Muscle layer of colon (tissue), 2 donors: Measurements from ENCODE around the gene SAMD5.
A peak's percentile ranks its signal among the peaks of the same experiment; 100 is the strongest.

Source experiments
- H3K27ac ChIP-seq: one replicate; pipeline ENCODE4 v1.7.0; 2013; ENCODE audit warnings: low read depth, mild to moderate bottlenecking, low read length, moderate library complexity
- H3K27me3 ChIP-seq, 2 donors: one replicate each; pipeline ENCODE4 v1.7.0; 2013; ENCODE audit warnings: low read length in 2 of 2, mild to moderate bottlenecking in 2 of 2; ENCODE audit not compliant: insufficient read depth in 2 of 2, control insufficient read depth in 1 of 2
- H3K36me3 ChIP-seq: one replicate; pipeline ENCODE4 v1.7.0; 2013; ENCODE audit warnings: mild to moderate bottlenecking, low read length; ENCODE audit not compliant: insufficient read depth
- H3K4me1 ChIP-seq: one replicate; pipeline ENCODE4 v1.7.0; 2013; ENCODE audit warnings: mild to moderate bottlenecking, low read length; ENCODE audit not compliant: insufficient read depth
- H3K4me3 ChIP-seq, 2 donors: one replicate each; pipeline ENCODE4 v1.7.0; 2013; ENCODE audit warnings: low read length in 2 of 2, low read depth in 1 of 2, mild to moderate bottlenecking in 1 of 2, moderate library complexity in 1 of 2
- H3K9ac ChIP-seq: one replicate; pipeline ENCODE4 v1.7.0; 2013; ENCODE audit warnings: low read length
- H3K9me3 ChIP-seq: one replicate; pipeline ENCODE4 v1.7.0; 2013; ENCODE audit warnings: mild to moderate bottlenecking, low read length
- donor health status: abdominal sarcoma.
- donor health status: Adenocarcinoma of cecum.

Gene SAMD5

DNA sequence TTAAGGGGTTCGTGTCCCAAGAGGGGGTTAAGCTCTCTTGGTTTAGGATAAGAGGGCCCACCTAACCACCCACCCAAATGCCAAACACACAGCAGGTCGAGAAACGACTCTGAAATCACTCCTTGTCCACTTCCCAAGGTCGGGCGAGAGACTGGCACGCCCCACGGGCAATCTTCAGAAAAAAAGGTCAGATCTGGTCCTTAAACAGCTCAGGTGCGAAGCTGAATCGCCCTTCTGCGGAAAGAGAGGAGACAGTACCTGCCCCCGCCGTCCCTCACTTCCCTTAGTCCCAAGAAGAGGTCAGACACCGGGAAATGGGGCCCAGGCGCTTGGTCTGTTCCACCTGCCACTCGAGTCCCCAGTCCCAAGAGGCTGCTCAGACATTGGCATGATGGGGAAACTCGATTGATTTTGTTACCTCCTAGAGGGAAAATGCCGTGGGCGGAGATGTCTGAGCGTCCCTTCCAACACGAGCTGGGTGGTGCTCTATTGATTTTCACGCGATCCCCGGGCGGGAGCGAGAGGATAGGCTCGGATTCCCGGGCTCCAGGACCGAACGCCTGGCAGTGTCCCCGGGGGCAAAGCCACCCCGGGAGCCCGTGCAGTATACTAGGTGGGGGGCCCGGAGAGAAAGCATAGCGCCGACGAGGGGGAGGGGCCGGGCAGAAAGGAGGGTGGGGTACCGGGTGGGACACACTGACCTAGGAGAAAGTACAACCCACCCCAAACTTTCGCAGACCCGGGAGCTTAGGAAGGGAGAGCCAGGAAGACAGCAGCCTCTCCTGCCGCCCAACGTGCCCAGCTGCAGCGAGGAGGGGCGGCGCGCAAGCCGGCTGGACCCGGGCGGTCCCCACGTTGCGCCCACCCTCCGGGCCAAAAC, 1.1 kb upstream of the SAMD5 start:
- Histone ChIP-seq H3K27me3 (peaks cover 0 to 21% of the 10 kb centered on the region in 2 donors), H3K36me3 (no peaks in the 10 kb centered on the region), H3K9ac (no peak overlapping the region), H3K9me3 (no peaks in the 10 kb centered on the region), H3K4me1 (peaks cover 13% of the 10 kb centered on the region), H3K4me3 (peak overlapping the region; percentile 68 to 71), H3K27ac (no peak overlapping the region)

- H3K4me1 ChIP-seq: peaks cover 13% of the 10 kb centered on the region
- peak overlapping the region; percentile 66 to 68 for H3K4me3 ChIP-seq
- H3K9ac ChIP-seq: no peak overlapping the region
- no peaks in the 10 kb centered on the region for H3K36me3 ChIP-seq
- no peaks in the 10 kb centered on the region for H3K9me3 ChIP-seq
- peaks cover 0 to 18% of the 10 kb centered on the region in 2 donors for H3K27me3 ChIP-seq
- H3K27ac ChIP-seq: no peak overlapping the region
Observed at GRCh38 chr6:147508866-147509608, 547 bp downstream of the SAMD5 start.

- no peaks in the 10 kb centered on the region for H3K36me3 ChIP-seq
- H3K4me3 ChIP-seq: no peak overlapping the region
- no peak overlapping the region for H3K27ac ChIP-seq
- H3K9ac ChIP-seq: no peak overlapping the region
- peaks cover 0 to 18% of the 10 kb centered on the region in 2 donors for H3K27me3 ChIP-seq
- H3K9me3 ChIP-seq: no peaks in the 10 kb centered on the region
- H3K4me1 ChIP-seq: peaks cover 13% of the 10 kb centered on the region
Observed at GRCh38 chr6:147509891-147510290, 1.4 kb downstream of the SAMD5 start.

DNA sequence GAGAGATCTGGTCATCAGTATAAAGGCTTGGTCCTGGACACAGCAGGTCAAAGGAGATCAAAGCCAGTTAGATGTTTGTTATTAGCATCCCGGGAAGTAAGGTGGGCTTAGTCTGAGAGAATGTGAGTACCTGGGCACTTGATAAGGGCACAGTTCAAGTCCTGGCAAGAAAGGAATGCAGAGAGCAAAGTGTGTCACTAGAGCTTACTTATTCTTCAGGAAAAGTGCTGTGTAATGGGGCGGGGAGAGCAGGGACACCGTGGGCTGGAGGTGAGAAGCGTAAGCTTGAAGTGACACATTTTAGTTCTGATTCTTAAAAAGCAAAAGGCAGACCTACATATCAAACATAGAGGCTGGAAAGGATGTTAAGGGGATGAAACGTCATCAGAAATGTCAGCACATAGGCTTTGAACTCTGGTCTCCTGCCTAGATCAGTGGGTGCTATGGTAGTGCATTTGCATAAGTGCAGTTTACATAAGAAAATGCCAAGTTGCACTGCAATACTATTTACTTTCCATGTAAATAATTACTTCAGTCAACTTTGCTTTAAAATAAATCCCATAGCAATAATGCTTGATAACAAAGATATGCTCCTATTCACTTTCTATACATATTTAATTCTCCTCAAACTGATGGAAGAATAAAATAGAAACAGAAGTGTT, 2.6 kb downstream of the SAMD5 start:
- H3K27ac ChIP-seq: no peak overlapping the region
- no peak overlapping the region for H3K9ac ChIP-seq
- H3K9me3 ChIP-seq: no peaks in the 10 kb centered on the region
- H3K4me3 ChIP-seq: no peak overlapping the region
- H3K27me3 ChIP-seq: peaks cover 0 to 18% of the 10 kb centered on the region in 2 donors
- no peaks in the 10 kb centered on the region for H3K36me3 ChIP-seq
- peaks cover 20% of the 10 kb centered on the region for H3K4me1 ChIP-seq

DNA sequence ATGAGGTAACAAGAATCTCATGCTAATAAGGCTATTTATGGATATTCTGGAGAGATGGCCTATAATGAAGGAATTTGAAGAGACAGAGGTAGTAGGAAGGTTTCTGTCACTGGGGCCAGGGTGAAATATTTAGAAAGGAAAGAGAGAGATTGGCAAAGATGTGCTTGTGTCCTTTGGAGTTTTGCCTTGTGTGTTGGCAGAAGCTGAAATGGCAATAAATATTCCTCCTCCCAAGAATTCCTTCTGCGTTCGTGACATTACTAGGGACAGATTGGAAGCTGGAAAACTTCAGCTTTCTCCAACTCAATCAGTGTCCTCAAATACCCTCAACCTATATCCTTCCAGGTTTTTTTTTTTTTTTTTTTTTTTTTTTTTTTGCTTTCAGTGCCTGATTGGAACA, 6.3 kb downstream of the SAMD5 start:
- Histone ChIP-seq H3K27me3 (peaks cover 0 to 2% of the 10 kb centered on the region in 2 donors), H3K4me1 (peaks cover 11% of the 10 kb centered on the region), H3K9ac (no peak overlapping the region), H3K27ac (no peak overlapping the region), H3K9me3 (no peaks in the 10 kb centered on the region), H3K36me3 (no peaks in the 10 kb centered on the region), H3K4me3 (no peak overlapping the region)

DNA sequence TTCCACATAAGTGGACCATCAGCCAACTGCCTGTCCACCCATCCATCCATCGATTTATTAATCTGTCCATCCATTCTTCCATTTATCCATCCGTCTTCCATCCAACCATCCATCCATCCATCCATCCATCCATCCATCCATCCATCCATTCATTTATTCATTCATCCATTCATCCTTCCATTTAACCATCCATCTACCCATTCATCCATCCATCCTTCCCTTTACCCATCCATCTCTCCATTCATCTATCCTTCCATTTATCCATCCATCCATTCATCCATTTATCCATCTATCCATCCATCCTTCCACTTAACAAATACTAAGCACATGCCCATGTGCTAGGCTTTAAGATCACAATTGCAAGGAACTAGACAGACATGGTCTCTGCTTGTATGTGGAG, 6.8 kb downstream of the SAMD5 start:
- Histone ChIP-seq H3K9me3 (no peaks in the 10 kb centered on the region), H3K4me1 (peaks cover 8% of the 10 kb centered on the region), H3K27ac (no peak overlapping the region), H3K36me3 (no peaks in the 10 kb centered on the region), H3K4me3 (no peak overlapping the region), H3K27me3 (no peaks in the 10 kb centered on the region), H3K9ac (no peak overlapping the region)

DNA sequence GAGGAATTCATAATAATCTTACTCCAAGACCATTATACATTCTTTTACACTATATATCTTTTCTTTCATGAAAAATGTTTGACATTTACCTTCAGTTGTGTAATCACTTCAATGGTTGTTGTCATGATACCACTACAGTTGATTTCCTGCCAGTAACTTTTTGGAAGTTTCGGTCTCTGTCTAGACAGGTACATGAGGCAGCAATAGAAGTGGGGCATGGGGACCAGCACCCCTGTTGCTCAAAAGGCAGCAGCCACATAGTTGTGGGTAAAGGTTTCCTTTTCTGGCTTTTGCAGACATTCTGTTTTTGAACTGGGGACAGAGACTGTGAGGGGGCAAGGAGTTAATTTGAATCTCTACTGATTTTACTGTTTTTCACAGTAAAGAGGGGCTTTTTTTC, 14.1 kb downstream of the SAMD5 start:
- no peaks in the 10 kb centered on the region for H3K27me3 ChIP-seq

GRCh38 chr6:147525519-147526209, 17.2 kb downstream of the SAMD5 start:
- no peak overlapping the region for H3K27ac ChIP-seq
- no peak overlapping the region for H3K9ac ChIP-seq
- no peak overlapping the region for H3K4me3 ChIP-seq
- no peaks in the 10 kb centered on the region for H3K36me3 ChIP-seq
- no peaks in the 10 kb centered on the region for H3K4me1 ChIP-seq
- no peaks in the 10 kb centered on the region for H3K9me3 ChIP-seq
- H3K27me3 ChIP-seq: no peaks in the 10 kb centered on the region

More for the DNA sequence above, 14.1 kb downstream of the SAMD5 start:
- no peaks in the 10 kb centered on the region for H3K36me3 ChIP-seq
- no peak overlapping the region for H3K4me3 ChIP-seq
- H3K9me3 ChIP-seq: no peaks in the 10 kb centered on the region
- no peak overlapping the region for H3K27ac ChIP-seq
- H3K4me1 ChIP-seq: no peaks in the 10 kb centered on the region
- H3K9ac ChIP-seq: no peak overlapping the region

GRCh38 chr6:147527197-147527596, 18.7 kb downstream of the SAMD5 start:
- Histone ChIP-seq H3K27ac (no peak overlapping the region), H3K27me3 (no peaks in the 10 kb centered on the region), H3K36me3 (no peaks in the 10 kb centered on the region), H3K9ac (no peak overlapping the region), H3K9me3 (no peaks in the 10 kb centered on the region), H3K4me1 (no peaks in the 10 kb centered on the region), H3K4me3 (no peak overlapping the region)

DNA sequence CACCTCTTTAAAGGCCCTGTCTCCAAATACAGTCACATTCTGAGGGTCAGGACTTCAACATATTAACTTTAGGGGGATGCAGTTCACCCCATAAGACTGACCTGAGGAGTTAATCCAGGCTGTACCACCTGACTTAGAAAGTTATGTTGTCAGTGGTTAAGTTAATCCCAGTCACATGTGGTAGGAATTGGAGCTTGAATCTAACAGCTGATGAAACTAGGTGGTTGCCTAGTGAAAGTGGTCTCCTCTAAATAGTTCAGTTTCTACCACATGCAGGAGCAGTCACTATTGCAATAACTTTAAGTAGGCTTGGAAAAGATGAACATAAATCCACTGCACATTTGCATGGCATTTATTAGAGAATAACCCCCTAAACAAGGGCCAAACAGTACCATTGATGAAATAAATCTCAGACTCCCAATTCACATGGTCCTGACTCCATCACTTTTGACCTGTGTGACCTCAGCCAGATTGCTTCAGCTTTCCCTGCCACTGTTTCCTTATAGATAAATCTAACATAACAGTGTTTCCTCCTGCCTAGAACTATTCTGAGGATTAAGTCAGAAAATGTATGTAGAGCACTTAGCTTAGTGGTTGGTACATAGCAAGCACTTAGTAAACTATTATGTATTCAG, 20.1 kb downstream of the SAMD5 start:
- Histone ChIP-seq H3K27me3 (no peaks in the 10 kb centered on the region), H3K4me1 (no peaks in the 10 kb centered on the region), H3K9me3 (no peaks in the 10 kb centered on the region), H3K9ac (no peak overlapping the region), H3K36me3 (no peaks in the 10 kb centered on the region), H3K4me3 (no peak overlapping the region), H3K27ac (no peak overlapping the region)
